ENCODE results near the gene MORN4. TPM values are rescaled to one million over a fixed set of nuclear protein-coding genes. Genes with fewer than 3 reads are reported as not detected.

Gene MORN4
- total and polyA plus RNA-seq, 9 of the 15 experiments (the other 6 are each of a cell fraction or from before 2014, with no cell fraction given): 8.3 to 23.9 (median 11.7) TPM

DNA sequence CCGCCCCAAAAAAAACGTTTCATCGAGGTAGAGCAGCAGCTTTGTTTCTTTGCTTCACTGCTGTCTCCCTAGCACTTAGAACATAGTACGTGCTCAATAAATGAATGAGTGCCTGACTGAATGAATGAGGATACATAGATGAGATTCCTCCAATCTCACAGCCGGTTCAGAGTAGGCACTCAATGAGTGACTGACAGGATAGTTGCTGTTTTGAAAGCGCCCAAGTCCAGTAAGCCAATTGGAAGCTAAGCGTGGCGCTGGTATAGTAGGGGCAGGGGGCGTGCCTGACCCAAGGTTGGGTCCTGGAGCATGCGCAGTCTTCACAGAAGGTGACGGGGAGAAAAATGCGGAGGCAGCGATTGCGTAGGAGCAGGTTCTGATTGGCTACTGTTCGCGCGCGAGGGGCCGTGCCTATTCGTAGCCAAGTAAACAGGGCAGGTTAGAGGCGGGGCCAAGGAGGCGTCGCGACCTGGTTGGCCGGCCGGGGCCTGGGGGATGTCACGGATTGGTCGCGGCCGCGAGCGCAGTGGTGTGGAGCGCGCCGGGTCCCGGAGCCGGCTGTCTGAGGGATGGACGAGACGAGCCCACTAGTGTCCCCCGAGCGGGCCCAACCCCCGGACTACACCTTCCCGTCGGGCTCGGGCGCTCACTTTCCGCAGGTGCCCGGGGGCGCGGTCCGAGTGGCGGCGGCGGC is 7.0 kb upstream of the MORN4 start, which contains the start of gene PI4K2A (continued):
- TF ChIP-seq POLR2G (IDR thresholded peaks at IDR 0.05; ENCODE audit: low read depth, low read length) (peak; percentile 81), CXXC5 (CRISPR knock-in tag; IDR thresholded peaks at IDR 0.05) (peak; percentile 83), ZNF316 (IDR thresholded peaks at IDR 0.05) (peak; percentile 96), HDAC1 (IDR thresholded peaks at IDR 0.05) (peak in 1 of 2 experiments; percentile 54; a peak in 2 of 4 replicates), FOXK1 (CRISPR knock-in tag; IDR thresholded peaks at IDR 0.05; ENCODE audit: borderline replicate concordance) (peak; percentile 80; the same call in 1 of the 2 replicates), TBP (optimal IDR thresholded peaks at IDR 0.05; ENCODE audit: low read depth, low read length) (peak; percentile 43), ZSCAN32 (CRISPR knock-in tag; IDR thresholded peaks at IDR 0.05) (no peak), HNRNPLL (IDR thresholded peaks at IDR 0.05; ENCODE audit: low read depth, low read length, poor library complexity, severe bottlenecking) (peak; percentile 92), SIN3B (IDR thresholded peaks at IDR 0.05; ENCODE audit: low read depth) (no peak), CEBPB (tag; IDR thresholded peaks at IDR 0.05) (peak; percentile 74), KAT8 (IDR thresholded peaks at IDR 0.05; ENCODE audit: low read depth) (no peak), SMARCA5 (IDR thresholded peaks at IDR 0.05) (0 out of 2 replicates have a peak, but pooled peaks have one; percentile 34), TAF1 (IDR thresholded peaks at IDR 0.05; ENCODE audit: control insufficient read depth, extremely low read depth, insufficient read depth, low read length, severe bottlenecking) (peak; percentile 63), EGR1 (conservative IDR thresholded peaks at IDR 0.05) (peak; percentile 79), NFATC3 (IDR thresholded peaks at IDR 0.05) (no peak), YY1 (IDR thresholded peaks at IDR 0.05; ENCODE audit: borderline replicate concordance in 1 of 3, control insufficient read depth in 1 of 3, extremely low read depth in 1 of 3, insufficient read depth in 3 of 3, insufficient read length in 1 of 3, insufficient replicate concordance in 2 of 3, low read depth in 1 of 3, low read length in 2 of 3) (peak in 1 of 3 experiments; percentile 20), DPF2 (IDR thresholded peaks at IDR 0.05) (peak; percentile 21; the same call in 1 of the 2 replicates), PHF8 (IDR thresholded peaks at IDR 0.05; ENCODE audit: borderline replicate concordance, low read length) (peak; percentile 60; the same call in 1 of the 2 replicates), BCOR (IDR thresholded peaks at IDR 0.05) (peak; percentile 97), C11orf30 (IDR thresholded peaks at IDR 0.05; ENCODE audit: low read depth) (peak; percentile 94)
- TF ChIP-seq, protein P1, sequence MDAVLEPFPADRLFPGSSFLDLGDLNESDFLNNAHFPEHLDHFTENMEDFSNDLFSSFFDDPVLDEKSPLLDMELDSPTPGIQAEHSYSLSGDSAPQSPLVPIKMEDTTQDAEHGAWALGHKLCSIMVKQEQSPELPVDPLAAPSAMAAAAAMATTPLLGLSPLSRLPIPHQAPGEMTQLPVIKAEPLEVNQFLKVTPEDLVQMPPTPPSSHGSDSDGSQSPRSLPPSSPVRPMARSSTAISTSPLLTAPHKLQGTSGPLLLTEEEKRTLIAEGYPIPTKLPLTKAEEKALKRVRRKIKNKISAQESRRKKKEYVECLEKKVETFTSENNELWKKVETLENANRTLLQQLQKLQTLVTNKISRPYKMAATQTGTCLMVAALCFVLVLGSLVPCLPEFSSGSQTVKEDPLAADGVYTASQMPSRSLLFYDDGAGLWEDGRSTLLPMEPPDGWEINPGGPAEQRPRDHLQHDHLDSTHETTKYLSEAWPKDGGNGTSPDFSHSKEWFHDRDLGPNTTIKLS (IDR thresholded peaks at IDR 0.05; ENCODE audit: borderline replicate concordance, low read depth): no peak; the same call in 1 of the 2 replicates
- TF ChIP-seq, protein P2, sequence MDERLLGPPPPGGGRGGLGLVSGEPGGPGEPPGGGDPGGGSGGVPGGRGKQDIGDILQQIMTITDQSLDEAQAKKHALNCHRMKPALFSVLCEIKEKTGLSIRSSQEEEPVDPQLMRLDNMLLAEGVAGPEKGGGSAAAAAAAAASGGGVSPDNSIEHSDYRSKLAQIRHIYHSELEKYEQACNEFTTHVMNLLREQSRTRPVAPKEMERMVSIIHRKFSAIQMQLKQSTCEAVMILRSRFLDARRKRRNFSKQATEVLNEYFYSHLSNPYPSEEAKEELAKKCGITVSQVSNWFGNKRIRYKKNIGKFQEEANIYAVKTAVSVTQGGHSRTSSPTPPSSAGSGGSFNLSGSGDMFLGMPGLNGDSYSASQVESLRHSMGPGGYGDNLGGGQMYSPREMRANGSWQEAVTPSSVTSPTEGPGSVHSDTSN (CRISPR knock-in tag; IDR thresholded peaks at IDR 0.05; ENCODE audit: low read depth): no peak
- TF ChIP-seq, protein P2 (tag; conservative IDR thresholded peaks at IDR 0.05; ENCODE audit: low read depth): peak; percentile 80
- TF ChIP-seq, protein P3, sequence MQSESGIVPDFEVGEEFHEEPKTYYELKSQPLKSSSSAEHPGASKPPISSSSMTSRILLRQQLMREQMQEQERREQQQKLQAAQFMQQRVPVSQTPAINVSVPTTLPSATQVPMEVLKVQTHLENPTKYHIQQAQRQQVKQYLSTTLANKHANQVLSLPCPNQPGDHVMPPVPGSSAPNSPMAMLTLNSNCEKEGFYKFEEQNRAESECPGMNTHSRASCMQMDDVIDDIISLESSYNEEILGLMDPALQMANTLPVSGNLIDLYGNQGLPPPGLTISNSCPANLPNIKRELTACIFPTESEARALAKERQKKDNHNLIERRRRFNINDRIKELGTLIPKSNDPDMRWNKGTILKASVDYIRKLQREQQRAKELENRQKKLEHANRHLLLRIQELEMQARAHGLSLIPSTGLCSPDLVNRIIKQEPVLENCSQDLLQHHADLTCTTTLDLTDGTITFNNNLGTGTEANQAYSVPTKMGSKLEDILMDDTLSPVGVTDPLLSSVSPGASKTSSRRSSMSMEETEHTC (IDR thresholded peaks at IDR 0.05): no peak
